GM18870 (cell line): Measurements from ENCODE around the gene NTRK1.

Experiments
- ATAC-seq: cut with Tn5 transposase; IDR thresholded peaks from one replicate; pipeline ENCODE4 v1.9.1; 2021; ENCODE audit warnings: moderate library complexity; ENCODE audit not compliant: unreplicated experiment

Gene NTRK1

DNA sequence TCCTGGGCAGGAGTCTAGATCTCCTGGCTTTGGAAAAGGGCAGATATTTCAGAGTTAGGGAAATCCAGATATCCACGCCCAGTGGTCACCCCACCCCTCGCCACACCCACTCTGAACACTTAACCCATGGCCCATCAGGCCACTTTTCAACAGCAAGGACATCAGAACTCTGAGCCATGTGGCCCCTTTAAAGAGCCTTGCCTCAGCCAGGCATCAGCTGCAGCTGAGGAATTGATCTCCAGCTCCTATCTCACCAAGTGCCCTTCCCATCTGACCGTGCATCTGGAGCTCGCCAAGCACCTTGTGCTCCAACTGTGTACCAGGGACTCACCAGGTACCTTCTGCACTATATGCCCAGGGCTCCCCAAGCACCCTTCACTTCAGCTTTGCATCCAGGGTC, 23.8 kb upstream of the NTRK1 start:
- no peak for ATAC-seq

DNA sequence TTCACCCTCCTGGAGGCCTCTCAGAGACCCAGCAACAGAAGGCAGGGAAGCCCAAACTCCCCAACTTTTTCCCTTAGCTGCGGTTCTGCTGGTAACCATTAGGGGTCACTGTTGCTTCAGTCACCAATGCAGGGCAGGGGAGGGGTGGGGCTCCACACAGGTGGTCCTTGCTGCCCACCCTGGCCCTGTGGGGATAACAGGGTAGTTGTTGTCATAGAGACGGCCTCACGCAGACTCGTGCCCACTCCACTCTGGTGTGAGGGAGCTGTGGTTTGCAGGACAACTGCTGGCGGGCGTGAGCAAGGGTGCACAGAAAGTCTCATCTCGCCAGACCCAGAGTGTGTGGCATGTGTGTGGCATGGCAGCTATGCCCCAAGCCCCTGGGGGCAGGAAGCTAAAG, 21.7 kb upstream of the NTRK1 start:
- no peak for ATAC-seq

DNA sequence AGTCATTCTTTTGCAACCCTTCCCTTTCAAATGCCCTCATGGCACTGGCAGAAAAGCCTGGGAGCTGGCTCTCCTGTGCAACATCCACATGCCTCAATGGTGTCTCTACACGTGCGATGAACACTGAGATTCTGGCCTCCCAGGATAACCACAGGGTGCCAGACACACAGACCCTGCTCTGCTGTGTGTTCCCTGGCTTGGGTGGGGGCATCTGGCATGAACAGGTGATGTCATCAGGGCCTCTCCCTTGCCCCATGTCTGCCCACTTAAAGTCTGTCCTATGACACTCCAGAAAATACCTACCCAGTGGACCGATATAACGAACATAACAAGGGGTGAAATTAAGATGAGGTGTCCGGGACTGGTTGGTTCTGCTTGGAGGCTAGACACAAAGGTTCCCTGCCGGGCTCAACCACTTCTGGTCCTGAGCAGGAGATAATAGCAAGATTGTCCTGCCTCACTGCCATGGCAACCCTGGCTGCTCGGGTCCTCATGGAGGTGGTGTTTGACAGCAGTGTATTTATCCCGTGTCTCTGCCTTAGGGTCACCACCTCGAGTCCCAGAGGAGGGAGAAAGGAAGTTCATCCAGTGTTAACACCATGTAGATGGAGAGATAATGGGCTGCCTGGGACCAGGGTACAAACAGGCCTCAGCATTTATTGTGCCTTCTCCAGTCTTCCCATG, 21.1 kb upstream of the NTRK1 start:
- ATAC-seq: no peak

GRCh38 chr1:156840186-156840897, 20.3 kb upstream of the NTRK1 start:
- ATAC-seq: no peak

DNA sequence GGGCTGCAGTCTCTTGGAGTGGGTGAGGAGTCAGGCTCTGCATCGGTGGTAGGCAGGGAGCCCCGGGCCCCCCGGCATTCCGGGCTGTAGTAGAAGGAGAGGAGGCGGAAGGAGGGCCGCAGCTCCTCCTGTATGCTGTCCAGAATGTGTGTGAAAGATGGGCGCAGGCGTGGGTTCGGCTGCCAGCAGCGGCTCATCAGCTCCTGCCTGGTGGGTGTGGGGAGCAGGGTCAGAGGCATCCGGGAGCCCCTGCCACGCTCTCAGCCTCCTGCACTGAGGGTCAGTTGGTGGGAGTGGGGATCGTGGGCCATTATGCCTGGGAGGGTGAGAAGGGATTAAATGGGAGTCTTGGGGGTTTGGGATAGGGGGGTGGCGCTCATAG, 19.8 kb upstream of the NTRK1 start:
- no peak for ATAC-seq

DNA sequence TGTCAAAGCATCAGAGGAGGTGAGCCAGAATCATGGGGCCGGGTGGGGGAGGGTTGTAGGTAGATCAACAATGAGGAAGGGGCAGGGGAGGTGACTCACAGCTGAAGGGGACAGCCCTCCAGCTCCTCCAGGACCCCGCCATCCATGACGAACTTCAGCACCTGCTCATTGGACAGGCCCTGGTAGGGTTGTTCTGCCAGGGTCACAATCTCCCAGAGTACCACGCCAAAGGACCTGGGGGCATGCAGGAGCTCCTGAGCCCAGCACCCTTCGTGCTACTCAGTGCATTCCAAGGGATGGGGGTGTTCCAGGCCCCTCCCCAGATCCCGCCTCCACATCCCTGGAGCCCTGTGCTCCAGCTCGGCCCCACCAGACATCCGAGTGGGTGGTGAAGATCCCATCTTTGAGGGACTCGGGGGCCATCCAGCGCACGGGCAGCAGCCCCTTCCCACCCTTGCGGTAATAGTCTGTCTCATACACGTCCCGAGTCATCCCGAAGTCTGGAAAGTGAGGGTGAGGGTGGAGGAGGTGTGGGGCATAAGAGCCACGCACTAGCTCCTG, 19.3 kb upstream of the NTRK1 start:
- ATAC-seq: no peak

DNA sequence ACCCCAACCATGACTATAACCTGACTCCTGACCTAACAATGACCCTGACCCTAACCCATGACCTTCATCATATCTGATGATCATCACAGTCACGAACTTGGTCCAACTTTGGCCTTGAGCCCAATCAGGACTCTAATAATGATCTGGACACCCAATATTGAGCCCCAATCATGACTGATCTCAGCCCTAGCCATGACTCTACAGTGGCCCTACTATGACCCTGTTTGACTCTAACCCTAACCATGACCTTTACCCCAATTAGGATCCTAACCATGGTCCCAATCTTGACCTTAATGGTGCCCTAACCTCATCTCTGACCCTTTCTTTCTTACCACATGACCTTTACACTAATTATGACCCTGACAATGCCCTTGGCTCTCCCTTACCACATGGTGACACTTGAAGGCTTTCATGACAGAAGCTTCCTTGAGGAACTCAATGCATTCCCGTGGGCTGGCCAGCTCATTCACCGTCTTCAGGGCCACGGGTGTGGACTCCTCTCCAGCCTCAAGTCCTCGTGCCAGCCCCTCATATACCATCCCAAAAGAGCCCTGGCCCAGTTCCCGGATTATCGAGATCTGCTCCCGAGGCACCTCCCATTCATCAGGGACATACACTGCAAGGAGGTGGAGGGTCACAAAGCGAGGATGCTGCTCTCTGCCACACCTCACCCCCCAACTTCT, 17.9 kb upstream of the NTRK1 start:
- no peak for ATAC-seq

DNA sequence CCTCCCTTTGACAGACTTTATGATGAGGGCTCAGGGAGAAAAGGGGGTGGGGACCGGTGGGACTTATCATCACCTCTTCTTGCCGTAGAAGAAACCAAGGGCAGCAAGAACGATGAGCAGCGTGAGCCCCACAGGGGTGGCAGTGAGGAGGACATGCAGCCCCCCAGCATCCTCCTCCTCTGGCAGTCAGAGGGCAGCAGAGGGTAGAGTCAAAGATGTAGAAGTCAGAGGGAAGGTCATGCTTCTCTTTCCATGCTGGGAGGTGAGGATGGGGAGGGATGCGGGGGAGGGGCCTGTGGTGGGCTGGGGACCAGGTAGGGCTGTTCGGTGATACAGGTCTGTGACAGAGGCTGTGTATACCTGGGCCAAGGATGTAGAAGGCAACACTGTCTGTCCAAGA, 16.6 kb upstream of the NTRK1 start:
- no peak for ATAC-seq

GRCh38 chr1:156844638-156845037, 16.0 kb upstream of the NTRK1 start:
- ATAC-seq: no peak

GRCh38 chr1:156845055-156845952, 15.4 kb upstream of the NTRK1 start:
- no peak for ATAC-seq

- ATAC-seq: no peak
These were observed 14.6 kb upstream of the NTRK1 start for GRCh38 chr1:156845953-156846545.

DNA sequence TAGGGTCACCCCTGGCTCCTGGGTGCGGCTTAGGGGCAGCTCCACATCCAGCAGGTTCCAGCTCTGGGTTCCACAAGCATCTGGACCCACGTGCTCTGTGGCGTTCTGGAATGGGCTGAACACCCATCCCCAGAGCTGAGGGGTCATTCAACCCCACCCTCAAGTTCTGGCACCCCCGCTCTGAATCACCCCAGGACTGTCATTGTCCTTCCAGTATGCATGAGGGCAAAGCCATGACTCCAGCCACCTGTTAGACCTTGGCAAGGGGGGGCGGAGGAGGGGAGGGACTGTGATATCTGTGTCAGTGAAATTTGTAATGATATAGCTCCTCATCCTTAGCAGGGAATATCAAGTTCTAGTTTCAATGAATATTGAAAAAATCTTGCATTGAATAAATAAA, 14.0 kb upstream of the NTRK1 start:
- no peak for ATAC-seq

DNA sequence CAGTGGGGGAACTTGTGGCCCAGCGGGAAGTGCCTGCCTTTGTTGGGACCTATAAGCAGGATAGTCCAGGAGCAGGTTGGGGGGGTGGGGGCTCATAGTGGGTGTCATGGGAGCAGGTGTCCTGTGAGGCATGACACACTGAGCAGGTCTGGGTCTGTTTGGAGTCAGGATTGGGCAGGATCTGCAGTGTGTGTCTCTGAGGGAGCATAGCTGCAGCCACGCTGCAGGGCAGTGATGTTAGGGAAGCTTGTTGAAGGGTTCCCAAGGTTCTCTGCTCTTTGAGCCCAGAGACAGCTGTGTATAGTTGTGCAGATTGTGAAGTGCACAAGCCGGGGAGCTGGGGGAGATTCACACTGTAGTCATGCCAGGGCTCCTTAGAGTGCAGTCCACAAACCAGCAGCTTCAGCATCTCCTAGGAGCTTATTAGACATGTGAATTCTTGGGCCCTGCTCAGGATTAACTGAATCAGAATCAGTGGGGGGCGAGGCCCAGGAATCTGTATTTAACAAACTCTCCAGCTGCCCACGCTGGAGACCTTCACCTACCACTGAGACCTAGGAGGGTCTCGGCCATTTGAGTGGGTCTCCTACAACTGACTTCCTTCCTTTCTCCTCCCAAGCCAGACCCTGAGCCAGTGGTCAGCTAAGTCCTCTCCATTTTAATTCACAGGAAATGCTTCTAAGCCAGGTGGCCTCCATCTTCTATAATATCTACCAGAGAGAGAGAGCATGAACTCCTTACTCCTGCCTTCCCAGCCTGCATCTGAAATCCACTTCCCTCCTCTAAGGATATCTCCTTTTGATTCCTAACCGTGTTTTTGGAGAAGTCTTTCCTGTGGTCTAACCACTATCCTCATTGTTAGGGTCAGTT, 12.8 kb upstream of the NTRK1 start:
- ATAC-seq: no peak

DNA sequence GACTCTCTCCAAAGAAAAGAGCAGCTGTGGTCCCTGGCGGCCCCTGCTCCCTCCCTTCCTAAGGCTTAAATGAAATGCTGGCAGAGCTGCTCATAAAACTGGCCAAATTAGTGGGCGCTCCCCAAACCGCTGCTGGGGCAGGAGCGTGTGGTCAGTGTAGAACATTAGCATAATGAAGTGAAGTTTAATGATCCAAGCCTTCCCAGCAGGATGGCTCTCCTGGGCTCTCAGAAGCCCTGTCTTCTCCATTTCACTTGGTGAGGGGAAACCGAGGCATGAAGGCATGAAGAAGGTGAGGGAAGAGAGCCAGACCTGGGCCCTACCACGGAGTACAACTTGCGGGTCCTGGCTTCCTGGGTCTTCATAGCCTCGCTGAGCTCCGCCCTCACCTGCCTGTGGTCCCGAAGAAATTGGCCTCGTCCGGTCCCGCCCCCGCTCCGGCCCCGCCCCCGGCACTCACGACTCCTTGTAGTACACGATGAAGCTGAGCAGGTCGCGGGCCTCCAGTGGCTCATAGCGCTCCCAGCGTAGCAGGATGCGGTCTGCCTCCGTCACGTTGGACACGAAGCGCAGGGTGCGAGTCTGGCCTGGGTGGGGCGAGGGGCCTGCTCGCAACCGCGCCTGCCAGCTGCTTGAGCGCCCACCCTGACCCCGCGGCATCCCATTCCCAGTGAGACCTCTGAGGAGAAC, 12.1 kb upstream of the NTRK1 start:
- no peak for ATAC-seq

DNA sequence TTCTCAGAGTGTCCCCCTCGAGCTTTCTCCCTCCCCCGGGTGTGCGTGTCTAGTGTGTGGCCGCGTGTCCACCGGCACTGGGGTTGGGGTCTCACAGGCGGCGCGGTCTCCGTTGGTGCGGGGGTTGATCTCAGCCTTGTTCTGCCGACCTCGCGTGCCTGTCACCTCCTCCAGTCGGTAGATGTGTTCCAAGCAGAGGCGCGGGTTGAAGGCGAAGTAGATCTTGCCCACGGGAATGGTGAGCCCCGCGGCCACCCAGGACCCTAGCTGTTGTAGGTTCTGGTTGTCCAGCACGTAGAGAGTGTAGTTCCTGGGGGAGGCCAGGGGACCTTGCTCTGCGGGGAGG, 11.5 kb upstream of the NTRK1 start:
- ATAC-seq: no peak

- ATAC-seq: no peak
These were observed 8.8 kb upstream of the NTRK1 start for GRCh38 chr1:156851779-156852417.

GRCh38 chr1:156852418-156852874, 8.2 kb upstream of the NTRK1 start:
- ATAC-seq: no peak

GRCh38 chr1:156853761-156854160, 6.9 kb upstream of the NTRK1 start:
- ATAC-seq: no peak

DNA sequence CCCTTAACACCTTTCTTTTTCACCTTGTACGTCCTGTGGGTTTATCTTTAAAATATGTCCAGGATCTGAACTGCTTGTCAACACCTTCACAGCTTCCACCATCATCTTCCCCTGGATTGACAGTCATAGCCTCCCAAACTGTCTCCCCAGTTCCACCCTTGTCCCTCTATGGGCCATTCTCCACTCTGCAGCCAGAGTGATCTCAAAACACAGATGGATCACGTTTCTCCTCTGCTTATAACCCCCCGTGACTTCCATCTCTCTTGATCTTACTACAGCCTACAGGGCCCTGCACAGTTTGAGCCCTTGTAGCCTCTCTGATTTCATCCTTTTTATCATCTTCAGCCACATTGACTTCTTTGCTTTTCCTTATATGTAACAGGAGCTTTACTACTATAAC, 6.0 kb upstream of the NTRK1 start:
- no peak for ATAC-seq
